DND-41 (cell line): ENCODE results near the gene CCSER2.

Source experiments
- ATAC-seq: fragments of 200-7000 bp; cut with Tn5 transposase; 3 replicates; pipeline ENCODE4 v1.9.1; 2021; ENCODE audit warnings: low read depth; ENCODE audit not compliant: insufficient read depth
- DNase-seq: peaks from one replicate; pipeline ENCODE4 v3.0.0-alpha.2; 2020
- H2AFZ ChIP-seq: 2 replicates; pipeline ENCODE4 v1.6.0; 2012; ENCODE audit warnings: low read depth, low read length
- H3K27ac ChIP-seq: 2 replicates; pipeline ENCODE4 v1.5.1; 2012; ENCODE audit warnings: low read length, inconsistent platforms
- H3K27me3 ChIP-seq: fragments of 200-600 bp; sonication (generic); 2 replicates; pipeline ENCODE4 v1.6.0; 2012; ENCODE audit warnings: low read length, mild to moderate bottlenecking, inconsistent platforms; ENCODE audit not compliant: insufficient read depth, poor library complexity
- H3K36me3 ChIP-seq: 2 replicates; pipeline ENCODE4 v1.5.1; 2012; ENCODE audit warnings: low read length, inconsistent platforms; ENCODE audit not compliant: insufficient read depth
- H3K4me1 ChIP-seq: 2 replicates; pipeline ENCODE4 v1.5.1; 2012; ENCODE audit warnings: mild to moderate bottlenecking, low read length; ENCODE audit not compliant: insufficient read depth
- H3K4me2 ChIP-seq: 2 replicates; pipeline ENCODE4 v1.6.0; 2012; ENCODE audit warnings: mild to moderate bottlenecking, moderate library complexity, low read length, inconsistent platforms; ENCODE audit not compliant: insufficient read depth
- H3K4me3 ChIP-seq, 2 experiments: fragments of 200-600 bp in 1 of 2; shearing (Covaris generic) in 1 of 2; 2 replicates each; pipeline ENCODE4 v1.5.1; 2012 to 2016; ENCODE audit warnings: inconsistent platforms in 2 of 2, low read length in 2 of 2, mild to moderate bottlenecking in 2 of 2, low read depth in 1 of 2, moderate library complexity in 1 of 2
- H3K79me2 ChIP-seq: 2 replicates; pipeline ENCODE4 v1.6.0; 2012; ENCODE audit warnings: low read length, inconsistent platforms; ENCODE audit not compliant: insufficient read depth
- H3K9ac ChIP-seq: 2 replicates; pipeline ENCODE4 v1.6.0; 2012; ENCODE audit warnings: low read depth, mild to moderate bottlenecking, inconsistent platforms, low read length, moderate library complexity
- H3K9me3 ChIP-seq: 2 replicates; pipeline ENCODE4 v1.5.1; 2012; ENCODE audit warnings: low read length, moderate library complexity, mild to moderate bottlenecking, inconsistent platforms; ENCODE audit not compliant: insufficient read depth, severe bottlenecking
- H4K20me1 ChIP-seq: 2 replicates; pipeline ENCODE4 v1.6.0; 2012; ENCODE audit warnings: low read length; ENCODE audit not compliant: insufficient read depth
- EZH2 ChIP-seq: IDR thresholded peaks from 3 replicates; pipeline ENCODE4 v1.6.1; 2012; ENCODE audit warnings: borderline replicate concordance, low read depth, mild to moderate bottlenecking, moderate library complexity, low read length, inconsistent platforms; ENCODE audit not compliant: severe bottlenecking
- TF ChIP-seq, protein P1 (sequence below): IDR thresholded peaks from 2 replicates; pipeline ENCODE4 v1.5.1; 2012; ENCODE audit warnings: borderline replicate concordance, low read length, moderate library complexity, mild to moderate bottlenecking; ENCODE audit not compliant: poor library complexity, severe bottlenecking; ENCODE audit errors: extremely low read depth

The CCSER2 gene

DNA sequence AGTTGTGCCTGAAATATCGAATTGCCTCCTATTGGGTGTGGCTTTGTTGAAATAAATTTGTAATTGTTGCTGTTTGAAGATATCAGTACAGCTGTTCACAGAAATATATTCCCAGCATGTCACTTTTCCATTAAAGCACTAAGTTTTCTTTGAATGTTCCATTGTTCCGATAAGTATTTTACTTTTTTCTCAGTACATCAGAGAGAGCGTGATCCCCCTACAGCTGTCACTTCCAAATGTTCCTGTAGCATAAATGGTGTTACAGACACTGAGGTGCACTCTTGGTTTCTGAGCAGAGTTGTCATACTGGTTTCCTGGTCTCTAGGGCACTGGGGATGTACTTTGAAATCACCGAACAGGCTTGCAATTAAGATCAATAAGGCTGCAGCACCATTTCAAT is 189.2 kb downstream of the CCSER2 start:
- Histone ChIP-seq H3K36me3 (peaks cover 19% of the 10 kb centered on the region), H3K4me1 (no peaks in the 10 kb centered on the region), H3K9me3 (no peaks in the 10 kb centered on the region), H3K79me2 (no peaks in the 10 kb centered on the region), H3K9ac (no peak overlapping the region), H3K27ac (no peak overlapping the region), H2AFZ (no peak overlapping the region), H4K20me1 (no peaks in the 10 kb centered on the region), H3K4me3 (no peak overlapping the region), H3K4me2 (no peak overlapping the region), H3K27me3 (no peaks in the 10 kb centered on the region)
- no peak for ATAC-seq
- no peak for TF ChIP-seq EZH2
- TF ChIP-seq, protein P1, sequence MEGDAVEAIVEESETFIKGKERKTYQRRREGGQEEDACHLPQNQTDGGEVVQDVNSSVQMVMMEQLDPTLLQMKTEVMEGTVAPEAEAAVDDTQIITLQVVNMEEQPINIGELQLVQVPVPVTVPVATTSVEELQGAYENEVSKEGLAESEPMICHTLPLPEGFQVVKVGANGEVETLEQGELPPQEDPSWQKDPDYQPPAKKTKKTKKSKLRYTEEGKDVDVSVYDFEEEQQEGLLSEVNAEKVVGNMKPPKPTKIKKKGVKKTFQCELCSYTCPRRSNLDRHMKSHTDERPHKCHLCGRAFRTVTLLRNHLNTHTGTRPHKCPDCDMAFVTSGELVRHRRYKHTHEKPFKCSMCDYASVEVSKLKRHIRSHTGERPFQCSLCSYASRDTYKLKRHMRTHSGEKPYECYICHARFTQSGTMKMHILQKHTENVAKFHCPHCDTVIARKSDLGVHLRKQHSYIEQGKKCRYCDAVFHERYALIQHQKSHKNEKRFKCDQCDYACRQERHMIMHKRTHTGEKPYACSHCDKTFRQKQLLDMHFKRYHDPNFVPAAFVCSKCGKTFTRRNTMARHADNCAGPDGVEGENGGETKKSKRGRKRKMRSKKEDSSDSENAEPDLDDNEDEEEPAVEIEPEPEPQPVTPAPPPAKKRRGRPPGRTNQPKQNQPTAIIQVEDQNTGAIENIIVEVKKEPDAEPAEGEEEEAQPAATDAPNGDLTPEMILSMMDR, result no peak
- DNase-seq, result no peak

GRCh38 chr10:84519235-84519634 is 190.8 kb downstream of the CCSER2 start:
- H3K79me2 ChIP-seq, result no peaks in the 10 kb centered on the region
- DNase-seq (no peak), ATAC-seq (no peak)
- no peak overlapping the region for H3K9ac ChIP-seq
- no peak overlapping the region for H2AFZ ChIP-seq
- H3K4me3 ChIP-seq, result no peak overlapping the region
- no peaks in the 10 kb centered on the region for H3K4me1 ChIP-seq
- H4K20me1 ChIP-seq, result no peaks in the 10 kb centered on the region
- no peaks in the 10 kb centered on the region for H3K27me3 ChIP-seq
- no peak for TF ChIP-seq EZH2
- TF ChIP-seq, protein P1, result no peak
- H3K36me3 ChIP-seq, result peaks cover 8% of the 10 kb centered on the region; the same call in 1 of the 2 replicates
- no peak overlapping the region for H3K4me2 ChIP-seq
- no peaks in the 10 kb centered on the region for H3K9me3 ChIP-seq
- no peak overlapping the region for H3K27ac ChIP-seq

DNA sequence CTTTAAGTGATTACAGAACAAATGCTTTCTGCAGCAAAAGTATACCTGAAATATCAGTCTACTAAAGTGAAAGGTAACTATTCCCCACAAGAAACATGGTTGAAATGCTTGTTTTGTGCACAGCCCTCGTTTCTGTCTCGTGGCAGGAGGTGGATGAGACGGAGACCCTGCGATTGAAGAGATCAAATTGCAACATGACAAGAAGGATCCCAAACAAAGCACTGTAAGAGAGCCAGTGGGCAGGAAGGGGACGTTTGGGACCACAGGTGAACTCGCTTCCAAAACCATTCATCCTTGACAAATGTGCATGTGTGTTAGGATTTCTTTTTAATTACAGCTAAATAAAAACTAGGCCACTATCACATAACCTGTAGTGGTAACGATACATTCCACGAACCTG is 192.6 kb downstream of the CCSER2 start:
- no peaks in the 10 kb centered on the region for H3K79me2 ChIP-seq
- H2AFZ ChIP-seq, result no peak overlapping the region
- H3K36me3 ChIP-seq, result no peaks in the 10 kb centered on the region
- H3K4me1 ChIP-seq, result no peaks in the 10 kb centered on the region
- no peaks in the 10 kb centered on the region for H4K20me1 ChIP-seq
- H3K4me3 ChIP-seq, result no peak overlapping the region
- DNase-seq (no peak), ATAC-seq (no peak)
- H3K4me2 ChIP-seq, result no peak overlapping the region
- H3K9ac ChIP-seq, result no peak overlapping the region
- H3K27ac ChIP-seq, result no peak overlapping the region
- TF ChIP-seq, protein P1, result no peak
- TF ChIP-seq EZH2, result no peak
- no peaks in the 10 kb centered on the region for H3K27me3 ChIP-seq
- H3K9me3 ChIP-seq, result peaks cover 3% of the 10 kb centered on the region

GRCh38 chr10:84521468-84521867 is 193.1 kb downstream of the CCSER2 start:
- no peak overlapping the region for H3K4me3 ChIP-seq
- ATAC-seq, result no peak
- no peaks in the 10 kb centered on the region for H3K4me1 ChIP-seq
- no peaks in the 10 kb centered on the region for H3K79me2 ChIP-seq
- no peaks in the 10 kb centered on the region for H4K20me1 ChIP-seq
- H3K4me2 ChIP-seq, result no peak overlapping the region
- H3K27me3 ChIP-seq, result no peaks in the 10 kb centered on the region
- no peak overlapping the region for H2AFZ ChIP-seq
- no peak overlapping the region for H3K9ac ChIP-seq
- no peaks in the 10 kb centered on the region for H3K36me3 ChIP-seq
- no peak overlapping the region for H3K27ac ChIP-seq
- no peak for DNase-seq
- H3K9me3 ChIP-seq, result peaks cover 3% of the 10 kb centered on the region
- TF ChIP-seq, protein P1, result no peak
- TF ChIP-seq EZH2, result no peak
